GM19035 (cell line): ENCODE results near the gene DUSP18.
"Not testable (repeated sequence)": the region's sequence is repeated elsewhere in the genome, so short reads cannot be mapped to it uniquely, and the experiment has no call there.

Experiments
- ATAC-seq: cut with Tn5 transposase; IDR thresholded peaks from one replicate; pipeline ENCODE4 v1.9.1; 2021; ENCODE audit not compliant: unreplicated experiment

The DUSP18 gene

GRCh38 chr22:30679895-30680690 is 12.4 kb upstream of the DUSP18 start:
- ATAC-seq, result not testable (repeated sequence)

GRCh38 chr22:30676565-30676964 is 8.9 kb upstream of the DUSP18 start:
- not testable (repeated sequence) for ATAC-seq

DNA sequence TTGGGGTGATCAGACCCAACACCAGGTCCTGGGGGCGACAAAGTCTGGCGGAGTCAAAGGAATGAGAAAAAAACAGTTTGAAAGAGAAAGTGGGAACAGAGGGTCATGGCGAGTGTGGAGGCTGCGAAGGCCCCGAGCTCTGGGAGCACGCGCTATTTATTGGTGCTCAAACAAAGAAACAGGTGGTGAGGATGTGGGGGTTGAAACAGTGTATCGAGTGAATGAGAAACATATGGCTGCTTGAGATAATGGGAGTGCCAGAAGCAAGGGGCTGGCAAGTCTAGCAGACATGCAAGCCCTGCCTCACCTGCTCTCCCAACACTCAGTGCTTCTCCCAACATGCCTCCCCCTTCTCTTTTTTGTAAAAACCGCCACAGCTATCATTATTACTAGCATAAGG is 7.8 kb upstream of the DUSP18 start:
- no peak for ATAC-seq

DNA sequence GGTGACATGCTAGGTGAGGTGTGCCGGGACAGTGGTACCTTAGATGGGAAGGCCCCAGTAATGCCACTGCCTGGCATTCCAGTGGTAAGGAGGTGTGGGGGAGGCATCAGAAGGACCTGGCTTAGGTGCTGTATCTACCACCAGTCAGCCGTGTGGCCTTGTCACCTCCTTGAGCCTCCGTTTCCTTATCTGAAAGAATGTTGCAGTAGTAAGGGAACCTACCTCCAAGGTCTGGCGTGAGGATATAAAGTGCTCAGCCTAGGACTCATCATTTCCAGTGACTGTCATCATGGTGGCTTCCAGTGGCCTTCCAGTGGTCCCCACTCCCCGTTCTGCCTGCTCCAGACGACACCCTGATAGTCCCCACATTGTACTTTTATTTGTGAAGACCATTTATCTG is 6.8 kb upstream of the DUSP18 start:
- ATAC-seq, result no peak

GRCh38 chr22:30673136-30673535 is 5.5 kb upstream of the DUSP18 start:
- ATAC-seq, result no peak

DNA sequence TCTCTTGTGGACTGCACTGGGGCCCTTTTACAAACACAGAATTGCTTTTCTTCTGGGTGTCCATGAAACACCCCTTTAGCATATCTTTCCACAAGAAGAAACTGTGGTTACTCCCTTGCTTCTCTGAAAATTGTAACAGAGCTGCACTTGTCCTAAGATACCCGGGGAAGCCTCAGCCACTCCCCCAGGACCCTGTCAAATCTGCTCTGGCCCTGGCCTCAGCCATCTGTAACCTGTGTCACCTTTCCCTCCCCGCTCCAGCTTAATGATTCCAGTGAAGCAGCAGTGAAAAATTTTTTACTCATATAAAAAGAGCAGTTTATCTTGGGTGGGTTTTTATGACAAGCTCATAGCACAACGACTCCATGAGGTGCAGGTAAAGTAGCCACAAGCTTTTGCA is 3.4 kb upstream of the DUSP18 start:
- ATAC-seq, result no peak

DNA sequence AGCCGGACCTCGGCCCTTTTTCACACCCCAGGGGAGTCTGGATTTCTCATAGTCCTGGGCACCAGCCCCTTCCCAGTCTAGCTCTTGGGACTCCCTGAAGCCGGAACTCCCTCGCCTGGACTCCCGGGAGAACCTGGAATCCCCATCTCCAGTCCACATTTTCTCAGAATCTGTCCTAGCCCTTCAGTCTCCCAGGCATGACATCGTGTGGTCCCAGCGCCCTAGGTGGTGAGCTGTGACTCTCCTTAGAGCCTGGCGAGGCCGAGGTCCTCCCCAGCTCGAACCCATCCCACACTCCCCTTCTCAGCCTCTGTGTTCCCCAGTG is 673 bp upstream of the DUSP18 start:
- no peak for ATAC-seq

DNA sequence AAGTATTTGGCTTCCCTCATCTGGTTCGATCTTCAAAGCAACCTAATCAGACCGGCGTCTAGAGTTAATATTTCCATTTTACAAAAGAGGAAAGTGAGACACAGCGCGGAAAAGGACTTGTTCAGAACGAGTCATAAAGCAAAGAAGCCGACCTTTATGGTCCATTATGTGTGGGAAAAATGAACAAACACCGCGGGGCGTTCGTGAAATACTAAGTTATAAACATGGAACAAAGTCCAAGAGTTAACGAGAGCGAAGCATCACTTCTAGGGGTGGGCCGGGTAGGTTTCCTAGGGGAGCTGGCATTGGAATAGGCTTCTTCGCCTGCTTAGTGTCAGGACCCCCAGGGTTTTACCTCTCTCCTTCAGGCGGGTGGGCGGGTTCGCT is 575 bp downstream of the DUSP18 start:
- no peak for ATAC-seq

DNA sequence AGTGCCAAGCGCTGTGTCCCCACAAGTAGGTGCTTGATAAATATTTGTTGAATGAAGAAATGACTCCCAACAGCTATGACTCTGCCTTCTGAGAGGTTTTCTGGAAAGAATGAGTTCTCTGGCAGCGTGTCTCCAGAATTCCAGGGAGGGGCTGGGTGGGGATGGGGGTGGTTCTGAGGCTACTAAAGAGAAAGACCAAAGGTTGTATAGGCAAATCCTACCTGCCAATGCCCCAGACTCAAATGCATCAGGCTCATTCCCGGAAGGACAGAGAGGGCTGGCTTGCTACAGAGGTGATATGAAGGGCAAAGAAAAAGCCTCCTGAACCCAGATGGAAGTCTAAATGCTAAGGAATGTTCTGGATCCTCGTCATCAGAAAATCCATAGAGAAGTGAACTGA is 1.9 kb downstream of the DUSP18 start:
- ATAC-seq, result no peak

DNA sequence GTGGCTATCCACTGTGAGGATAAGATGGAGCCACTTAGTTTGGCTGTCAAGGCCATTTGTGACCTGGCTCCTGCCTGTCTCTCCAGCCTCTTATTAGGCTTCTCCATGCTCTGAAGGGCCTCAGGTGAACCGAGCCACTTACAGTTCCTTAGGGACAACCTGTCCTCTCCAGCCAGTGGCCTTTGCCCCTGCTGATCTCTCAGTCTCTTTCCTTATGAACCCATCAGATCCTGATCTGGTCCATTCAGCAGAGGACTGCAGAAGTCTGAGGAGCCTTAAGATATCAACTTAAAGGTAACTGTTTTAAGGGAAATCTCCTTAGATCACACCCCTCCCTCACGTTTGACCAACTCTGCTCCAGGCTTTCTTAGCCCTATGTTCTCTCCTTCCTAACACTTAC is 2.4 kb downstream of the DUSP18 start:
- no peak for ATAC-seq

- no peak for ATAC-seq
These were observed 2.9 kb downstream of the DUSP18 start for GRCh38 chr22:30664798-30665197.

DNA sequence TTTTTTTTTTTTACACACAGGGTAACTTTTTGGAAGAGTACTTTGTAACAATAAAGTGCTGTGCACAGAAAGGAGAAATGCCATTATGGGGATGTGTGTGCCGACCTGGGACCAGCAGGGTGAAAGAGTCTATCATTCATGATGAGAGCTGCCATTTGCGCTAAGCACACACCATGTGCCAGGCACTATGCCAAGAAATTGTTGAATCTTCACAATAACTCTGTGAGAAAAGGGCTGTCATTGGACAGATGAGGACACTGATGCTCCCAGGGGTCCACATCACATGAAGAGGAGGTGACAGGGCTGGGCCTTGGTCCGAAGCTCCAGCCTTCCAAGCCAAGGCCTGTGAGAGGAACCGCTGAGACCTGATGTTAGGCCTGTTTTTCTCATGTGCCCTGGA is 5.6 kb downstream of the DUSP18 start:
- no peak for ATAC-seq

DNA sequence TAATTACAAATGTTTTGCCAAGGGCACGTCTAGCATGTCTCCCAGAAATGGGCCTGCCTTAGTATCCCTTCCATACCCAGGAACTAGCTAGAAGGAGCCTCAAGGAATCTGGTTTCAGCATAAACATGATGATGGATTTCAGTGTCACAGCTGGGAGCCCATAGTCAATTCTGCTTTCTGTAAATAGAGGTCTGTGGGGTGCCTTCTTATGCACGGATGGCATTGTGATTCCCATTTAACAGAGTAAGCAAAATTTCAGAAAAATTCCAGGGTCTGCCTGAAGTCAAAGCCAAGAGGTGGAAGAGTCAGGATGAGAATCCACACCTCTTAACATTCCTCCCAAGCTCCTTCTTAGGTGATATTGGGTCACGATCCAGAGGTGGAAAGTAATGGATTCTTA is 12.1 kb downstream of the DUSP18 start:
- no peak for ATAC-seq

GRCh38 chr22:30654361-30654760 is 13.3 kb downstream of the DUSP18 start:
- ATAC-seq, result no peak

GRCh38 chr22:30652852-30653251 is 14.8 kb downstream of the DUSP18 start:
- ATAC-seq, result no peak

- ATAC-seq, result no peak
These were observed 17.1 kb downstream of the DUSP18 start for GRCh38 chr22:30650508-30651116.

- no peak for ATAC-seq
These were observed 18.2 kb downstream of the DUSP18 start for GRCh38 chr22:30649430-30650007.

- no peak for ATAC-seq
These were observed 18.9 kb downstream of the DUSP18 start for GRCh38 chr22:30648825-30649224.

DNA sequence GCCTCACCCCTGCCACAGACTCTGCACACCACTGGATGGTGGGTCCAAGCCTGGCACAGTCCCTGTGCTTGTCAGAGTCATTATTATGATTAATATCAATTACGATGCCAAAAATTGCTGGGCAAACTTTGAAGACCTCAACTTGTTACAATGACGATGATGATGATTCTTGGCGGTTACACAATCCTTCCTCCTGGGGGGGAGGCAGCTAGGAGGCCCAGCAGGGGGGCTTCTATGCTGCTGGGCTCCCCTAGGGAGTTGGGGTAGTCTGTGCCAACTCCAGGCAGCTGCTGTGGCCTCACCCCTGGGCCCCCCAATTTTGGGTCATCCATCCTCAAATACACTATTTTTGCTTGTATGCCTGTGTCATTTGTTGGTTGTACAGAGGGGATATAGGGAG is 20.1 kb downstream of the DUSP18 start:
- no peak for ATAC-seq

DNA sequence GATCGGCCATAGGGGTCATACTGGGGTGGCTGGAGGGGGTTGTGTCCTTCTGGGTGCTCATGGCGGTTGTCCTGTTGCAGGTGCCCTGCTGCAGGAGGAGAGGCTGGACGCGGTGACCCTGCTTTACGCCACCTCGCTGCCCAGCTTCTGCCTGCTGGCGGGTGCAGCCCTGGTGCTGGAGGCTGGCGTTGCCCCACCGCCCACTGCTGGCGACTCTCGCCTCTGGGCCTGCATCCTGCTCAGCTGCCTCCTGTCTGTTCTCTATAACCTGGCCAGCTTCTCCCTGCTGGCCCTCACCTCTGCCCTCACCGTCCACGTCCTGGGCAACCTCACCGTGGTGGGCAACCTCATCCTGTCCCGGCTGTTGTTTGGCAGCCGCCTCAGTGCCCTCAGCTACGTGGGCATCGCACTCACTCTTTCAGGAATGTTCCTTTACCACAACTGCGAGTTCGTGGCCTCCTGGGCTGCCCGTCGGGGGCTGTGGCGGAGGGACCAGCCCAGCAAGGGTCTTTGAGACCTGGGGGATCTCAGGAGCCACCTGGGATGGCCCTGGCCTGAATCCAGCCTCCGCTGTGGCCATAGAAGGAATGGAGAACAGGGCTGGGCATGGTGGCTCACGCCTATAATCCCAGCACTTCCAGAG is 21.0 kb downstream of the DUSP18 start:
- no peak for ATAC-seq

- ATAC-seq, result no peak
These were observed 24.4 kb downstream of the DUSP18 start for GRCh38 chr22:30643055-30643875.
